ENCODE measurements around the gene EMP1. TPM values are rescaled to one million over a fixed set of nuclear protein-coding genes. Genes with fewer than 3 reads are reported as not detected.

The EMP1 gene
- total and polyA plus RNA-seq, 2 of the 8 experiments (the other 6 are each of a cell fraction or from before 2014, with no cell fraction given): 0.17 to 0.65 TPM

- no peak overlapping the region for H4K5ac ChIP-seq (ENCODE audit: insufficient read length, low read depth, low read length)
- no peaks in the 10 kb centered on the region for H3K79me1 ChIP-seq (ENCODE audit: low read depth, low read length)
- H3K79me2 ChIP-seq (ENCODE audit: control insufficient read depth in 1 of 2, insufficient read depth in 2 of 2, low read length in 2 of 2): no peaks in the 10 kb centered on the region
- no peak for DNase-seq (ENCODE audit: low read depth in 1 of 2, low spot score in 2 of 2)
- H3K56ac ChIP-seq (replicated peaks; ENCODE audit: insufficient read length, low read depth, low read length): no peak overlapping the region
- ChIA-PET POLR2A (ENCODE audit: partially characterized antibody) (no interaction called here), CTCF (ENCODE audit: partially characterized antibody) (interaction anchor here (0.7 to 1.3 kb wide), 4 partner anchors 9 to 26 kb away, joined by 3 to 5 read pairs (median 4); no protein-coding TSS in a partner anchor)
- no peak overlapping the region for H3K14ac ChIP-seq (ENCODE audit: insufficient read length)
- H3K23ac ChIP-seq (ENCODE audit: insufficient read length): no peak overlapping the region
- no peak overlapping the region for H3K4me3 ChIP-seq (ENCODE audit: extremely low read depth in 1 of 4, insufficient read depth in 2 of 4, low read depth in 3 of 4, low read length in 4 of 4)
- no peak overlapping the region for H4K8ac ChIP-seq (ENCODE audit: extremely low read depth, insufficient read depth, low read length)
- 88% methylated on average over 4 of the region's 4 CpGs; no CpG with 5 or more reads in 1 of the 2 experiments for WGBS, 2 experiments (ENCODE audit: extremely low coverage in 1 of 2, insufficient coverage in 1 of 2, insufficient read length in 1 of 2, insufficient replicate concordance in 2 of 2, low coverage in 1 of 2, low lambda C conversion rate in 2 of 2, missing lambda C conversion rate in 1 of 2)
- H3K4me1 ChIP-seq (replicated peaks in 1 of 4; ENCODE audit: control insufficient read depth in 3 of 4, insufficient read depth in 4 of 4, low read length in 3 of 4): peaks cover 0 to 2% (median 0%) of the 10 kb centered on the region in 4 experiments; a peak in 1 of 7 replicates
- H2BK20ac ChIP-seq (ENCODE audit: low read length): no peak overlapping the region
- H2BK15ac ChIP-seq (ENCODE audit: low read length): no peak overlapping the region
- H3K18ac ChIP-seq (ENCODE audit: extremely low read depth, low read length): no peak overlapping the region
- no peak overlapping the region for H3K4ac ChIP-seq (replicated peaks; ENCODE audit: insufficient read length, low read depth, low read length)
- H3K23me2 ChIP-seq (ENCODE audit: low read depth, low read length): no peaks in the 10 kb centered on the region
- no peaks in the 10 kb centered on the region for H4K20me1 ChIP-seq (replicated peaks in 1 of 2; ENCODE audit: control insufficient read depth in 1 of 2, insufficient read depth in 2 of 2, low read length in 2 of 2)
- H2BK120ac ChIP-seq (replicated peaks; ENCODE audit: low read depth, low read length): no peak overlapping the region
- no peak overlapping the region for H3K4me2 ChIP-seq (ENCODE audit: insufficient read depth in 1 of 2, low read depth in 2 of 2, low read length in 2 of 2)
- H2BK12ac ChIP-seq (ENCODE audit: low read depth, low read length): no peak overlapping the region
- H2AK5ac ChIP-seq (ENCODE audit: low read depth, low read length): no peak overlapping the region
- peaks cover 0 to 4% (median 0%) of the 10 kb centered on the region in 4 experiments; a peak in 1 of 8 replicates for H3K36me3 ChIP-seq (ENCODE audit: control insufficient read depth in 2 of 4, insufficient read depth in 4 of 4, low read length in 3 of 4)
- FAIRE-seq: no peak
- H3K27ac ChIP-seq (ENCODE audit: low read depth, low read length): no peak overlapping the region
- no peaks in the 10 kb centered on the region for H3K9me3 ChIP-seq (ENCODE audit: insufficient read depth in 2 of 2, low read depth in 1 of 2, low read length in 1 of 2)
- no peaks in the 10 kb centered on the region for H3K27me3 ChIP-seq (replicated peaks in 1 of 4; ENCODE audit: control insufficient read depth in 3 of 4, extremely low read depth in 1 of 4, insufficient read depth in 3 of 4, low read length in 3 of 4)
- H4K91ac ChIP-seq (replicated peaks; ENCODE audit: insufficient read length, low read length): no peak overlapping the region
- no peak overlapping the region for H2AFZ ChIP-seq (ENCODE audit: low read length)
- no peak overlapping the region for H2BK5ac ChIP-seq (ENCODE audit: low read depth, low read length)
- no peak overlapping the region for H3K9ac ChIP-seq (replicated peaks in 1 of 4; ENCODE audit: extremely low read depth in 1 of 4, low read depth in 3 of 4, low read length in 3 of 4)
- TF ChIP-seq CBX5 (IDR thresholded peaks at IDR 0.05; ENCODE audit: low read depth, low read length): no peak
- TF ChIP-seq JUN (IDR thresholded peaks at IDR 0.05; ENCODE audit: low read depth, low read length): no peak
- no peak for TF ChIP-seq CTBP2 (IDR thresholded peaks at IDR 0.05; ENCODE audit: borderline replicate concordance, insufficient read depth, insufficient read length, low read length)
- no peak for TF ChIP-seq CREB1 (IDR thresholded peaks at IDR 0.05)
- no peak for TF ChIP-seq NRF1 (IDR thresholded peaks at IDR 0.05; ENCODE audit: low read depth, low read length)
- no peak for TF ChIP-seq E2F6 (IDR thresholded peaks at IDR 0.05)
- TF ChIP-seq CEBPB (IDR thresholded peaks at IDR 0.05; ENCODE audit: low read depth, low read length): no peak
- no peak for TF ChIP-seq RNF2 (IDR thresholded peaks at IDR 0.05; ENCODE audit: borderline replicate concordance, low read depth, low read length, missing control alignments, poor library complexity, severe bottlenecking)
- no peak for TF ChIP-seq ATF3 (IDR thresholded peaks at IDR 0.05; ENCODE audit: insufficient read depth, low read depth, low read length)
- no peak for TF ChIP-seq KDM5A (IDR thresholded peaks at IDR 0.05; ENCODE audit: low read length)
- no peak for TF ChIP-seq POU5F1 (IDR thresholded peaks at IDR 0.05; ENCODE audit: low read depth, low read length)
- TF ChIP-seq FOSL1 (IDR thresholded peaks at IDR 0.05; ENCODE audit: insufficient read depth, low read depth, low read length): no peak
- no peak for TF ChIP-seq TAF1 (IDR thresholded peaks at IDR 0.05; ENCODE audit: low read depth, low read length)
- no peak for TF ChIP-seq SP2 (IDR thresholded peaks at IDR 0.05; ENCODE audit: low read length)
Observed at GRCh38 chr12:13162904-13163303, 33.6 kb upstream of the EMP1 start.

Measured in H1 (cell line).